Fibroblast of skin of abdomen (primary cell): ENCODE measurements around the gene ANKRD37.

Experiments
- DNase-seq: peaks from one replicate; pipeline ENCODE4 v3.0.0-alpha.2; 2013

ANKRD37 gene

GRCh38 chr4:185380320-185380719 lies 16.3 kb upstream of the ANKRD37 start:
- no peak for DNase-seq

GRCh38 chr4:185381288-185382196 lies 15.1 kb upstream of the ANKRD37 start:
- peak; percentile 55 for DNase-seq

DNA sequence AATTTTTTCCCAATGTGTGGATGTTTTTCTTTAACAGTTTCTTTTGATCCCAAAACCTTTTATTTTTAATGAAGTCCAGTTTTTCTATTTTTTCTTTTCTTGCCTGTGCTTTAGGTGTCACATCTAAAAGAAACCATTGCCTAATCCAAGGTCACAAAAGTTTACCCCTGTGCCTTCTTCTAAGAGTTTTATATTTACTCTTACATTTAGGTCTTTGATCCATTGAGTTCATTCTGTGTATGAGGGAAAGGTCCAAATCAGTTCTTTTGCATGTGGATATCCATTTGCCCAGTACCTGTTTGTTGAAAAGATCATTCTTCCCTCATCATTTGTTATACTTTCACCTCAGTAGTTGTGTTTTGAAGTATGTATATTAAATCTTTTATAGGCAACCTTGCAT lies 13.9 kb upstream of the ANKRD37 start:
- no peak for DNase-seq

- no peak for DNase-seq
These were observed 13.2 kb upstream of the ANKRD37 start for GRCh38 chr4:185383451-185383850.

DNA sequence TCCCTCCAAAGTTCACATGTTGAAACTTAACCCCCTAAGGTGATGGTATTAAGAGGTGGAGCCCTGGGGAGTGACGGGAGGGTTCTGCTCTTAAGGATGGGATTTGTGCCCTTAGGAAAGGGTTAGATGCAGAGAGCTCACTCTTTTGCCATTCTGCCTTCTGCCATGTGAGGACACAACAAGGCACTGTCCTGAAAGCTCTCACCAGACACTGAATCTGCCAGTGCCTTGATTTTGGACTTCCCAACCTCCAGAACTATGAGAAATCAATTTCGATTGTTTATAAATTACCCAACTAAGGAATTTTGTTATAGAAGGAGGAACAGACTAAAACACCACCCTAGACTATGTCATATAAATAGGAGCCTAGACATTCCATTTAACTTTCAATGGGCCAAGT lies 12.6 kb upstream of the ANKRD37 start:
- DNase-seq, result no peak

DNA sequence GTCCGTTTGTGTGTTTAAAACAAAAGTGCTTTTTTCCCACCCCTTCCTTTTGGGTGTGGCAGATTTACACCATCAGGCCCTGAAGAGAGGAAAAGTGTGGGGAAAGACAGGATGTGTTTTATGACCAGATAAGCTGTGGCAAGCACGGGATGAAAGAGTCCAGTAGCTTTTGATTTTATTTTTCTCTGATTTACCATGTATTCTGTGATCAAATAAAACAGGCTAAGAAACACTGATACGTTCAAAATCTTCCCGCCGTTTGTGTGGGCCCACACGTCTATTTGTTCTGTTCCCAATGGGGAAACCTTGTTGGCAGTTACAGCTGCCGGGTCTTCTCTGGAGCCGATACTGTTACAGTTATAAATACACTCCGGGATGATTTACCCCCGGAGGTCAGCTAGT lies 11.7 kb upstream of the ANKRD37 start:
- DNase-seq, result peak; percentile 13

DNA sequence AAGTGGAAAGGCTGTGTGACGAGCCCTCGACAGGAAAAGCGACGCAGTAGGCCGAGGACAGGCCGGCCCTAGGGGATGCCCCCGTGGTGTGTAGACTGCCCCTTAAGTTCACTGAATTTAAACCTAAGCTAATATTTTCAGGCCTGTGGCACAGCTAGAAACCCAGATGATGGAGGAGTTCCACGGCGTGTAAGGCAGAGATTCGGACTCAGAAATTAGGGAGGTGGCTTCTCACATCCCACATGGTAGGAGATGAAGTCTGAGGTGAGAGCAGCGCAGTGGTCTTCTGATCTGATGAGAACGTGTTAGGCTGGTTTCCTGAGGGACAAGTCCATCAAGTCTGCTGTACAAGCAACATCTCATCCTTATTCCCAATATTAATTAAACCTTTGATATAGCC lies 8.7 kb upstream of the ANKRD37 start:
- no peak for DNase-seq

DNA sequence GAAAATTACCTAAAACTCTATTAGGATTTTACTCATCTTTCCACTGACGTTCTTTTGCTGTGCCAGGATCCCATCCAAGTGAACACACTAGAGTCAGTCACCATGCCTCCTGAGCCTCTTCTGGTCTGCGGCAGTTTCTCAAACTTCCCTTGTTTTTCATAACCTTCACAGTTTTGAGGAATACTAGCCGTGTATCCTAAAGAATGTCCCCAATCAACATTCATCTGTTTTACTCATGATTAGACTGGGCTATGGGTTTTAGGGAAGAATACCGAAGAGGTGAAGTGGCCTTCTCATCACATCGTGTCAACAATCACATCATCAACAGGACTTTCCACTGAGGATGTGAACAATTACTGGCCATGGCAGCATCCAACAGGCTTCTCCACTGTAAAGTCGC lies 5.7 kb upstream of the ANKRD37 start:
- DNase-seq, result no peak

GRCh38 chr4:185392156-185392555 lies 4.5 kb upstream of the ANKRD37 start:
- no peak for DNase-seq

- DNase-seq, result peak; percentile 35
These were observed 1.9 kb upstream of the ANKRD37 start for GRCh38 chr4:185394568-185395237.

GRCh38 chr4:185395238-185395955 lies 1.2 kb upstream of the ANKRD37 start, which contains the start of gene LRP2BP:
Gene LRP2BP, minus strand, starts transcription at chr4:185395924. Its CDS starts 17,738 bp downstream, at chr4:185378186.
- no peak for DNase-seq

DNA sequence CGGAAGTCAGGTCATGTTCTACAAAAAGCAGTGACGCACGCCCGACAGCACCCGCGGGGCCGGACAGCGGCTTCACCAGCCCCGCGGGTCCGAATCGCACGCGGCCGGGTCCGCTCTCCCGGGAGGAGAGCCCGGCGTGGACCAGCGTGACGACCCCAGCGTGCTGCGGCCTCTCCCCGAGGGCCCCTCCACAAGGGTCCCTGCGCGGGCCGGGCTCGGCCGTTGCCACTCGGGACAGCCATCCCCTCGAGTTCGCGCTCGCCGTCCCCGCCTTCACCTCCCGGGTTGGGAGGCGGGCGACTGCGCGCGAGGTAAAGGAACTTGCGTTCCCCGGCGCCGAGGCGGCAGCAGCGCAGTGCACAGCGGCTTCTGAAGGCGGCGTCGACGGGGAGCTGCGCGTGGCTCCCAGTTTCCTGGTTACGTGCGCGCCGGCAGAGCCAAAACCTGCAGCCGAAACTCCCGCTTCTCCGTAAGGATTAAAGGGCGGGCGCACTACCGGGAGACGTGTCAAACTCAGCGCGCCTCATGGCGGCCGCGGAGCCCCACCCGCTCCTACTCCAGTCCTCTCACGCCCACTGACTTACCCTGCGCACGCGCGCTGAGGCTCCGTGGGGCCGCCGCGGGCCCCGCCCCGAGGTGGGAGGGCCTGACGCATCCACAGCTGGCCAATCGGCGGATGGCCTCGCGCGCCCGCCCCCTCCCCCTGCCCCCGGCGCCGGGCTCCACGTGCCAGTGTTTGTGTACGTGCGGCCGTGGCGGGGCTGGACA lies 501 bp upstream of the ANKRD37 start:
- DNase-seq, result peak; percentile 99

GRCh38 chr4:185398618-185399017 lies 2.0 kb downstream of the ANKRD37 start:
- no peak for DNase-seq

DNA sequence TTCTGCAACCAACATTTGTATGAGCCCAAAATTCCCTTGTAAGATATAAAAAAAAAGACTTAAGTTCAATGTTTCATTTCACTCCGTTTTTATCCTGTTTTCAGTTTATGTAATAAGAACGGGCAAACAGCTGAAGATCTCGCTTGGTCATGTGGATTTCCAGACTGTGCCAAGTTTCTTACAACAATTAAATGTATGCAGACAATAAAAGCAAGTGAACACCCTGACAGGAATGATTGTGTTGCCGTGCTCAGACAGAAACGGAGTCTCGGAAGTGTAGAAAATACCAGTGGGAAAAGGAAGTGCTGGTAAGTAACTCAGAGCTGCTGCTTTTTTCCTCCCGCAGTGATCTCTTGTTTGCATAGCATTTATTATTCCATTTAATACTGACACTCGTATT lies 2.8 kb downstream of the ANKRD37 start:
- no peak for DNase-seq

GRCh38 chr4:185404031-185404430 lies 7.4 kb downstream of the ANKRD37 start:
- no peak for DNase-seq

GRCh38 chr4:185405296-185405999 lies 8.8 kb downstream of the ANKRD37 start:
- no peak for DNase-seq

DNA sequence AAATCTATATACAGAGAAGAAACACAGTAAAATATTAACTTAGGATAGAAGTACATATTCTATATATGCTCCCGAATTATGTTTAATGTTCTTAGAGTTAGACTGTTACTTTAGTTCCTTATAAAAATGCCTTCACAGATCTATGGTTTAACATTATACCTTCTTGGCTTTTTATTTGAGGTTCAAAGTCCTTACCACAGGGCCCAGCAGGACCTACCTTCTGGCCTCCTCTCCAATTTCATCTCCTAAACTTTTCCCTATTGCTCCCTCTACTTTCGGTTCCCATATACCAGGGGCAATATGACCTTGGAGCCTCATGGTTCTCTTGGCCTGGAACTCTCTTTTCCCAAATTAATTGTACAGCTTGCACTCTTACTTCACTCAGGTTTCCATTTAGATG lies 11.8 kb downstream of the ANKRD37 start:
- DNase-seq, result no peak

- no peak for DNase-seq
These were observed 15.2 kb downstream of the ANKRD37 start for GRCh38 chr4:185411849-185412248.

- no peak for DNase-seq
These were observed 15.8 kb downstream of the ANKRD37 start for GRCh38 chr4:185412412-185412811.

GRCh38 chr4:185416955-185417354 lies 20.3 kb downstream of the ANKRD37 start:
- no peak for DNase-seq

DNA sequence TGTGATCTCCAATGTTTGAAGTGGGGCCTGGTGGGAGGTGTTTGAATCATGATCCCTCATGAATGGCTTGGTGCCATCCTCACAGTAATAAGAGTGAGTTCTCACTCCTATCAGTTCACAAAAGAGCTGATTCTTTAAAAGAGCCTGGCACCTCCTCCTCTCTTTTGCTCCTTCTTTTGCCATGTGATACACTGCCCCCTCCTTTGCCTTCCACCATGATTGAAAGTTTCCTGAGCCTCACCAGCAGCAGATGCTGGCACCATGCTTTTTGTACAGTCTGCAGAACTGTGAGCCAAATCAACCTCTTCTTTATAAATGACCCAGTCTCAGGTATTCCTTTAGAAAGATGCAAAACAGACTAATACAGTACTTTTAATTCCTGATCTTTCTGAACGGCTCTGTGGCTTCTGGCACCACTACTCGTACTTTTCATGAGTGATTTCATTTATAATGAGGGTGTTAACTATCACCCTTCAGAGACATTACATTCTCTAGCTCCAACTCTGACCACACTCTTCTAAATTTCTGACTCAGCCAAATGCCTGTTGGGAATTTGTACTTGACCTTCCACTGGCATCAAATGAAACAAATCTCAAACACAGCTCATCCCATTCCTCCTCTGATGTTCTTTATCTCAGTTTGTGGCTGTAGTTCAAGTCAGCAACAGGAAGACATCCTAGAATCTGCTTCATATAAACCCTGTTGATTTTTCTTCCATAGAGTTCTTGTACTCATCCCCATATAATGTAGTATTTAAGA lies 24.9 kb downstream of the ANKRD37 start:
- peak; percentile 67 for DNase-seq
